Calu3 (cell line): ENCODE data around the gene CASP1. TPM values are rescaled to one million over a fixed set of nuclear protein-coding genes. Genes with fewer than 3 reads are reported as not detected.

ENCODE experiments used
- BruUV-seq: library from RNA; stranded (reverse); fragments of 400-500 nt; replicated peaks from 2 replicates; lab custom pipeline; 2021; lab: Mats Ljungman, UMichigan
- CTCF ChIA-PET: fragments of 300-600 bp; sonication (Branson Sonifier 250); formaldehyde crosslinking; loops from one replicate; lab custom pipeline; 2022; ENCODE audit warnings: antibody characterized with exemption; lab: Charles Lee
- DNase-seq: peaks from one replicate; pipeline ENCODE4 v3.0.0; 2022
- H3K27ac Mint-ChIP-seq: one replicate; pipeline ENCODE4 v1.8.0; 2022; ENCODE audit warnings: mixed read lengths; ENCODE audit not compliant: unreplicated experiment
- H3K27me3 Mint-ChIP-seq: one replicate; pipeline ENCODE4 v1.8.0; 2022; ENCODE audit warnings: mixed read lengths; ENCODE audit not compliant: unreplicated experiment
- H3K36me3 Mint-ChIP-seq: one replicate; pipeline ENCODE4 v1.8.0; 2022; ENCODE audit warnings: mild to moderate bottlenecking, moderate library complexity, mixed read lengths; ENCODE audit not compliant: insufficient read depth, unreplicated experiment
- H3K4me1 Mint-ChIP-seq: one replicate; pipeline ENCODE4 v1.8.0; 2022; ENCODE audit warnings: mild to moderate bottlenecking, low read depth, mixed read lengths; ENCODE audit not compliant: unreplicated experiment
- H3K4me3 Mint-ChIP-seq: one replicate; pipeline ENCODE4 v1.8.0; 2022; ENCODE audit warnings: mild to moderate bottlenecking, low read depth, moderate library complexity, mixed read lengths; ENCODE audit not compliant: unreplicated experiment
- H3K9me3 Mint-ChIP-seq: one replicate; pipeline ENCODE4 v1.8.0; 2022; ENCODE audit warnings: low read depth, mixed read lengths; ENCODE audit not compliant: unreplicated experiment
- CTCF ChIP-seq: fragments of 200-600 bp; IDR thresholded peaks from one replicate; pipeline ENCODE4 v1.8.0; 2022; ENCODE audit warnings: antibody characterized with exemption; ENCODE audit not compliant: unreplicated experiment
- intact Hi-C: fragments of 100-400 bp; cut with micrococcal nuclease; formaldehyde crosslinking; loops from one replicate; pipeline ENCODE4 v1.10.0; 2022; ENCODE audit not compliant: unreplicated experiment
- total RNA-seq: library from RNA; stranded (reverse); gene quantifications from 2 replicates; pipeline ENCODE4 v1.2.3, GENCODE V29; 2022

CASP1 gene
- total RNA-seq, 1 experiment from 2014 or later = 10.1 TPM

GRCh38 chr11:104992781-104993180, 42.2 kb downstream of the CASP1 start:
- CTCF ChIA-PET = no interaction called here
- no peak for DNase-seq
- Mint-ChIP-seq H3K4me1 (no peaks in the 10 kb centered on the region), H3K27me3 (no peaks in the 10 kb centered on the region), H3K27ac (no peak overlapping the region), H3K9me3 (no peaks in the 10 kb centered on the region), H3K4me3 (no peak overlapping the region), H3K36me3 (no peaks in the 10 kb centered on the region)
- no TSS peak for BruUV-seq
- intact Hi-C loops = no loop called here
- no peak for TF ChIP-seq CTCF

GRCh38 chr11:104991994-104992393, 43.0 kb downstream of the CASP1 start:
- CTCF ChIA-PET = no interaction called here
- no peaks in the 10 kb centered on the region for H3K27me3 Mint-ChIP-seq
- H3K27ac Mint-ChIP-seq = no peak overlapping the region
- BruUV-seq = no TSS peak
- H3K36me3 Mint-ChIP-seq = no peaks in the 10 kb centered on the region
- no peak for DNase-seq
- no peaks in the 10 kb centered on the region for H3K9me3 Mint-ChIP-seq
- no peak for TF ChIP-seq CTCF
- no peak overlapping the region for H3K4me3 Mint-ChIP-seq
- intact Hi-C loops = no loop called here
- no peaks in the 10 kb centered on the region for H3K4me1 Mint-ChIP-seq

GRCh38 chr11:104984808-104985207, 50.1 kb downstream of the CASP1 start:
- DNase-seq = no peak
- no peaks in the 10 kb centered on the region for H3K27me3 Mint-ChIP-seq
- H3K36me3 Mint-ChIP-seq = no peaks in the 10 kb centered on the region
- no peak overlapping the region for H3K4me3 Mint-ChIP-seq
- no peaks in the 10 kb centered on the region for H3K9me3 Mint-ChIP-seq
- TF ChIP-seq CTCF = no peak
- no TSS peak for BruUV-seq
- H3K27ac Mint-ChIP-seq = no peak overlapping the region
- intact Hi-C loops = no loop called here
- CTCF ChIA-PET = no interaction called here
- H3K4me1 Mint-ChIP-seq = no peaks in the 10 kb centered on the region

- no peak for DNase-seq
- H3K4me1 Mint-ChIP-seq = no peaks in the 10 kb centered on the region
- CTCF ChIA-PET = no interaction called here
- BruUV-seq = no TSS peak
- TF ChIP-seq CTCF = no peak
- peaks cover 2% of the 10 kb centered on the region for H3K9me3 Mint-ChIP-seq
- H3K36me3 Mint-ChIP-seq = no peaks in the 10 kb centered on the region
- no peaks in the 10 kb centered on the region for H3K27me3 Mint-ChIP-seq
- no peak overlapping the region for H3K4me3 Mint-ChIP-seq
- intact Hi-C loops = no loop called here
- no peak overlapping the region for H3K27ac Mint-ChIP-seq
Measured at GRCh38 chr11:104979839-104980238, 55.1 kb downstream of the CASP1 start.

Other genes starting within 250 kb of the CASP1 start
- not detected in 2 replicates for gene CASP12, start 136.7 kb downstream of the CASP1 start, total RNA-seq
- 53.1 and 67.7 TPM in 2 replicates for gene CASP4, start 66.6 kb downstream of the CASP1 start, total RNA-seq
- not detected in 2 replicates for gene CASP5, start 12.0 kb downstream of the CASP1 start, total RNA-seq
- gene CARD16, start 10.2 kb upstream of the CASP1 start, total RNA-seq = 8.8 and 13.0 TPM in 2 replicates
- not detected in 2 replicates for gene CARD18, start 104.6 kb upstream of the CASP1 start, total RNA-seq